Mammary epithelial cell (primary cell): Measurements from ENCODE around the gene PDE1C.

ENCODE experiments used
- CTCF ChIP-seq, 2 donors: IDR thresholded peaks in 1 of 2; conservative IDR thresholded peaks in 1 of 2; 2 replicates each; pipeline ENCODE4 v1.5.1; 2011 to 2012; ENCODE audit warnings: inconsistent platforms in 2 of 2, low read length in 2 of 2, mild to moderate bottlenecking in 2 of 2, control low read depth in 1 of 2, low read depth in 1 of 2; ENCODE audit not compliant: insufficient read depth in 1 of 2; ENCODE audit errors: extremely low read depth in 1 of 2
- EZH2 ChIP-seq: IDR thresholded peaks from 2 replicates; pipeline ENCODE4 v1.6.1; 2012; ENCODE audit warnings: low read length, inconsistent platforms, borderline replicate concordance

- TF ChIP-seq CTCF (conservative IDR thresholded peaks at IDR 0.05 in 1 of 2, IDR thresholded peaks at IDR 0.05 in 1 of 2; ENCODE audit: extremely low read depth in 1 of 2, insufficient read depth in 1 of 2, low read depth in 1 of 2, low read length in 2 of 2) (no peak), EZH2 (no peak)
These were observed 214.7 kb downstream of the PDE1C start for GRCh38 chr7:31855530-31855929.
